ENCODE results near the gene TIMP1. TPM values are rescaled to one million over a fixed set of nuclear protein-coding genes. Genes with fewer than 3 reads are reported as not detected.

TIMP1 gene
- polyA plus RNA-seq, 1 of the 3 experiments (the other 2 are of a cell fraction), result 323 TPM

- no peaks in the 10 kb centered on the region; the same call in 1 of the 2 replicates for H3K27me3 ChIP-seq (ENCODE audit: insufficient read depth)
- no peaks in the 10 kb centered on the region for H4K20me1 ChIP-seq (ENCODE audit: insufficient read depth)
- no peaks in the 10 kb centered on the region for H3K4me1 ChIP-seq (ENCODE audit: control insufficient read depth in 1 of 2, insufficient read depth in 2 of 2, low read depth in 1 of 2, low read length in 1 of 2)
- ChIA-PET CTCF (no interaction called here), POLR2A (interaction anchor here (1.8 kb wide), 1 partner anchor 28 kb away, joined by 5 read pairs; the partner anchor contains the start of gene TIMP1)
- WGBS (ENCODE audit: low lambda C conversion rate), result 29% methylated on average over 4 of the region's 4 CpGs
- H3K27ac ChIP-seq (ENCODE audit: low read depth in 2 of 2, low read length in 1 of 2), result no peak overlapping the region
- no peak for DNase-seq
- H3K4me3 ChIP-seq (ENCODE audit: low read depth in 2 of 2, low read length in 1 of 2), result no peak overlapping the region
- H2AFZ ChIP-seq (ENCODE audit: low read depth), result no peak overlapping the region
- no peaks in the 10 kb centered on the region for H3K9me2 ChIP-seq
- no peaks in the 10 kb centered on the region for H3K36me3 ChIP-seq (replicated peaks in 1 of 2; ENCODE audit: control insufficient read depth in 1 of 2, insufficient read depth in 2 of 2, low read length in 1 of 2)
- no peak for TF ChIP-seq USF1 (IDR thresholded peaks at IDR 0.05; ENCODE audit: borderline replicate concordance, low read depth)
- H3K79me2 ChIP-seq (ENCODE audit: insufficient read depth), result no peaks in the 10 kb centered on the region
- H3K4me2 ChIP-seq, result no peak overlapping the region
- no peak overlapping the region for H3K9ac ChIP-seq
- H3K9me3 ChIP-seq, result no peaks in the 10 kb centered on the region
- no peaks in the 10 kb centered on the region for H3F3A ChIP-seq (replicated peaks; ENCODE audit: insufficient read depth)
Observed at GRCh38 chrX:47610511-47610910, 28.3 kb downstream of the TIMP1 start.

GRCh38 chrX:47611489-47611888, 29.3 kb downstream of the TIMP1 start:
- WGBS (ENCODE audit: low lambda C conversion rate), result 37% methylated on average over 2 of the region's 2 CpGs
- CTCF ChIA-PET, result no interaction called here
- no peak overlapping the region for H3K27ac ChIP-seq (ENCODE audit: low read depth in 2 of 2, low read length in 1 of 2)
- no peak for DNase-seq
- no peaks in the 10 kb centered on the region for H3F3A ChIP-seq (replicated peaks; ENCODE audit: insufficient read depth)
- H4K20me1 ChIP-seq (ENCODE audit: insufficient read depth), result no peaks in the 10 kb centered on the region
- H3K9me2 ChIP-seq, result no peaks in the 10 kb centered on the region
- H3K36me3 ChIP-seq (replicated peaks in 1 of 2; ENCODE audit: control insufficient read depth in 1 of 2, insufficient read depth in 2 of 2, low read length in 1 of 2), result no peaks in the 10 kb centered on the region
- H3K4me2 ChIP-seq, result no peak overlapping the region
- TF ChIP-seq RCOR1 (IDR thresholded peaks at IDR 0.05; ENCODE audit: low read length) (no peak), YY1 (IDR thresholded peaks at IDR 0.05; ENCODE audit: low read depth) (no peak), EZH2phosphoT487 (IDR thresholded peaks at IDR 0.05; ENCODE audit: borderline replicate concordance, low read depth) (no peak), POLR2AphosphoS5 (IDR thresholded peaks at IDR 0.05; ENCODE audit: low read depth, low read length) (no peak), FOXM1 (IDR thresholded peaks at IDR 0.05; ENCODE audit: low read depth) (no peak), MAX (IDR thresholded peaks at IDR 0.05; ENCODE audit: low read depth) (no peak), FOXJ3 (CRISPR knock-in tag; IDR thresholded peaks at IDR 0.05) (no peak), RXRA (IDR thresholded peaks at IDR 0.05; ENCODE audit: borderline replicate concordance, low read depth) (no peak), CHD2 (IDR thresholded peaks at IDR 0.05; ENCODE audit: low read length, partially characterized antibody) (no peak), RAD21 (IDR thresholded peaks at IDR 0.05; ENCODE audit: low read length) (no peak), TEAD4 (IDR thresholded peaks at IDR 0.05; ENCODE audit: borderline replicate concordance, insufficient read depth) (no peak), FOSL2 (IDR thresholded peaks at IDR 0.05; ENCODE audit: borderline replicate concordance, low read depth) (no peak)
- TF ChIP-seq, protein P1, sequence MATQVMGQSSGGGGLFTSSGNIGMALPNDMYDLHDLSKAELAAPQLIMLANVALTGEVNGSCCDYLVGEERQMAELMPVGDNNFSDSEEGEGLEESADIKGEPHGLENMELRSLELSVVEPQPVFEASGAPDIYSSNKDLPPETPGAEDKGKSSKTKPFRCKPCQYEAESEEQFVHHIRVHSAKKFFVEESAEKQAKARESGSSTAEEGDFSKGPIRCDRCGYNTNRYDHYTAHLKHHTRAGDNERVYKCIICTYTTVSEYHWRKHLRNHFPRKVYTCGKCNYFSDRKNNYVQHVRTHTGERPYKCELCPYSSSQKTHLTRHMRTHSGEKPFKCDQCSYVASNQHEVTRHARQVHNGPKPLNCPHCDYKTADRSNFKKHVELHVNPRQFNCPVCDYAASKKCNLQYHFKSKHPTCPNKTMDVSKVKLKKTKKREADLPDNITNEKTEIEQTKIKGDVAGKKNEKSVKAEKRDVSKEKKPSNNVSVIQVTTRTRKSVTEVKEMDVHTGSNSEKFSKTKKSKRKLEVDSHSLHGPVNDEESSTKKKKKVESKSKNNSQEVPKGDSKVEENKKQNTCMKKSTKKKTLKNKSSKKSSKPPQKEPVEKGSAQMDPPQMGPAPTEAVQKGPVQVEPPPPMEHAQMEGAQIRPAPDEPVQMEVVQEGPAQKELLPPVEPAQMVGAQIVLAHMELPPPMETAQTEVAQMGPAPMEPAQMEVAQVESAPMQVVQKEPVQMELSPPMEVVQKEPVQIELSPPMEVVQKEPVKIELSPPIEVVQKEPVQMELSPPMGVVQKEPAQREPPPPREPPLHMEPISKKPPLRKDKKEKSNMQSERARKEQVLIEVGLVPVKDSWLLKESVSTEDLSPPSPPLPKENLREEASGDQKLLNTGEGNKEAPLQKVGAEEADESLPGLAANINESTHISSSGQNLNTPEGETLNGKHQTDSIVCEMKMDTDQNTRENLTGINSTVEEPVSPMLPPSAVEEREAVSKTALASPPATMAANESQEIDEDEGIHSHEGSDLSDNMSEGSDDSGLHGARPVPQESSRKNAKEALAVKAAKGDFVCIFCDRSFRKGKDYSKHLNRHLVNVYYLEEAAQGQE (IDR thresholded peaks at IDR 0.05; ENCODE audit: low read depth, low read length), result no peak
- H3K27me3 ChIP-seq (ENCODE audit: insufficient read depth), result no peaks in the 10 kb centered on the region; the same call in 1 of the 2 replicates
- POLR2A ChIA-PET, result interaction anchor here (0.9 to 1.8 kb wide), 2 partner anchors 11 to 29 kb away, joined by 3 to 5 read pairs; partner anchors contain the start of gene TIMP1
- no peak overlapping the region for H2AFZ ChIP-seq (ENCODE audit: low read depth)
- no peaks in the 10 kb centered on the region for H3K9me3 ChIP-seq
- H3K79me2 ChIP-seq (ENCODE audit: insufficient read depth), result no peaks in the 10 kb centered on the region
- H3K9ac ChIP-seq, result no peak overlapping the region
- no peaks in the 10 kb centered on the region for H3K4me1 ChIP-seq (ENCODE audit: control insufficient read depth in 1 of 2, insufficient read depth in 2 of 2, low read depth in 1 of 2, low read length in 1 of 2)
- no peak overlapping the region for H3K4me3 ChIP-seq (ENCODE audit: low read depth in 2 of 2, low read length in 1 of 2)
